ENCODE data around the gene RPGRIP1L.
"Not testable (repeated sequence)": the region's sequence is repeated elsewhere in the genome, so short reads cannot be mapped to it uniquely, and the experiment has no call there.

RPGRIP1L gene

DNA sequence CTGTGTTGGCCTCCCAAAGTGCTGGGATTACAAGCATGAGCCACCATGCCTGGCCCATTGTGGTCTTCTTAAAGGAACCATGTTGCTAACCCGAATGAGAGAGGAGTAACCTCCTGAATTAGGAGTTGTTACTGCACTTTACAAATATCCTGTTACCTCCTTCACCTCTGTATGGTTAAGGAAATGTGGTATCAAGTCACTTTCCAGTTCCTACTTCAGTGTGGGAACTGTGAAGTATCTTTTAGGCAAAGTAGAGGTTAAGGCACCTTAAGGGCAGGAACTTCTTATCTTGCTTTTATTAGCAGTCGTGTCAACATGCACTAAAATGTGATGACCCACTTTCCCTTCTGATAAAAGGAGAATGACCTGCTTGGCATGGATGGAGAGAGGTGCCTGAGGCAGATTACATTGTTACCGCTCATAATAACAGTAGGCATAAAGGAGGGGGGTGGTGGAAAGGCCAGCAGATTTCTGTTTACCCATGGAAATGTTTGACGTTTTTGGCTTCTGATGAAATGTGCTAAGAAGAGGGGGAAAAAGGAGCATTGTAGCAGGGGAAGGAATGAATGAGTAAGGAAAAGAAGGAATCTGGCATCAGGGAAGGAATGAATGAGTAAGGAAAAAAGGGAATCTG lies 28.8 kb upstream of the RPGRIP1L start:
- peak in 1 of 2 experiments; percentile 39 for DNase-seq (ENCODE audit: low spot score in 2 of 2)
- Histone ChIP-seq H3K36me3 (replicated peaks) (no peaks in the 10 kb centered on the region), H3K9me3 (no peaks in the 10 kb centered on the region), H3K27me3 (ENCODE audit: low read depth) (no peaks in the 10 kb centered on the region), H3K4me1 (peaks cover 5% of the 10 kb centered on the region), H3K4me3 (no peak overlapping the region)
- in situ Hi-C loops (cut with MboI; ENCODE audit: low sequenced_read_pairs): no loop called here

DNA sequence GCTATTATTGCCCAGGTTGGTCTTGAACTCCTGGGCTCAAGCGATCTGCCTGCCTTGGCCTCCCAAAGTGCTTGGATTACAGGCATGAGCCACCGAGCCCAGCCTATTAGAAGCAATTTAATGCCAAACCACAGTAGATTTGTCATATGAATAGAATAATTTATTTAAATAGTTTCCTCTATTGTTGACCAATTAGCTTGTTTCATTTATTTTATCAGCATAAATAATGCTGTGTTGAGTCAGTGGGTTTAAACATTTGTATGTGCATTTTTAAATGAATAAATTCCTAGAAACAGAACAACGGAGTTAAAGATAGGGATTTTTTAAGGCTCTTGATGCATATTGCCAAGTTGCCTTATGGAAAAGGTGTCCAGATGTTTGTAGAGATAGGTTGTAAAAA lies 27.0 kb upstream of the RPGRIP1L start:
- Histone ChIP-seq H3K27me3 (ENCODE audit: low read depth) (no peaks in the 10 kb centered on the region), H3K4me1 (peaks cover 15% of the 10 kb centered on the region), H3K4me3 (no peak overlapping the region), H3K36me3 (replicated peaks) (no peaks in the 10 kb centered on the region), H3K9me3 (no peaks in the 10 kb centered on the region)
- no peak for DNase-seq (ENCODE audit: low spot score in 2 of 2)
- in situ Hi-C loops (cut with MboI; ENCODE audit: low sequenced_read_pairs): no loop called here

DNA sequence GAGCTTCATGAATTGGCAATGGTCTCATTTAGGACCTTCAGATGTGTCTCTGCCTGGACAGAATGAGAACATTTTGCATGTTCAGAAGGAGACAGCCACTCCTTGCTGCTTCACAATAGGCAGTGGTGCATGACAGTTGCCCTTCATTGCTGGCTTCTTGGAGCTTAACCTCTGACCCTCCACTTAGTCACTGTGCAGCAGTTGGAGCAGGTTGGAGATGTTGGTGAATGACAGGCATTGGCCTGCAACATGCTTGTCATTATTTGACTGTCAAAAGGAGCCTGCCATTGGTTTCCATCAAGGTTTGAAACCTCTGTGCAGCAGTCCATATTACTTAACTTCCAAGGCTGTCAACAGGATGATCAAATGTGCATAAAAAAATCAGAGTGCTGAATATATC lies 23.0 kb upstream of the RPGRIP1L start:
- Histone ChIP-seq H3K4me1 (peaks cover 21% of the 10 kb centered on the region), H3K36me3 (replicated peaks) (no peaks in the 10 kb centered on the region), H3K9me3 (no peaks in the 10 kb centered on the region; the same call in 1 of the 2 replicates), H3K4me3 (no peak overlapping the region), H3K27me3 (ENCODE audit: low read depth) (no peaks in the 10 kb centered on the region)
- in situ Hi-C loops (cut with MboI; ENCODE audit: low sequenced_read_pairs): no loop called here
- DNase-seq (ENCODE audit: low spot score in 2 of 2): peak in 1 of 2 experiments; percentile 45

DNA sequence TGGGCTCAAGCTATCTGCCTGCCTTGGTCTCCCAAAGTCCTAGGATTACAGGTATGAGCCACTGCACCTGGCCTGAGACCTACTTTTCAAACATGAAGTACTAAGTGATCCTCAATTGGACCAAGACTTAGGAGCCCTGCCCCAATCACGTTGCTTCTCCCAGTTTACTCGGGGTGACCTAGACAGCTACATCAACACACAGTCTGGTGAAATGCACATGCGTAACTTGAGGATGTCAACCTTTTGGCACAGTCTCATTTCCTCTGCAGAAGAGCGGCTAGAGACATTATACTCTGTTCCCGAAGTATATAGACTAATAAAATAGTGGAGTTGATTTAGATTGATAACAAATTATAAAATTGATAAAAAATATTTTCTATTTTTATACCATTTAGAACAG lies 17.4 kb upstream of the RPGRIP1L start:
- Histone ChIP-seq H3K4me3 (no peak overlapping the region), H3K9me3 (no peaks in the 10 kb centered on the region; the same call in 1 of the 2 replicates), H3K4me1 (peaks cover 14% of the 10 kb centered on the region), H3K27me3 (ENCODE audit: low read depth) (no peaks in the 10 kb centered on the region), H3K36me3 (replicated peaks) (no peaks in the 10 kb centered on the region)
- no peak for DNase-seq (ENCODE audit: low spot score in 2 of 2)
- in situ Hi-C loops (cut with MboI; ENCODE audit: low sequenced_read_pairs): no loop called here

DNA sequence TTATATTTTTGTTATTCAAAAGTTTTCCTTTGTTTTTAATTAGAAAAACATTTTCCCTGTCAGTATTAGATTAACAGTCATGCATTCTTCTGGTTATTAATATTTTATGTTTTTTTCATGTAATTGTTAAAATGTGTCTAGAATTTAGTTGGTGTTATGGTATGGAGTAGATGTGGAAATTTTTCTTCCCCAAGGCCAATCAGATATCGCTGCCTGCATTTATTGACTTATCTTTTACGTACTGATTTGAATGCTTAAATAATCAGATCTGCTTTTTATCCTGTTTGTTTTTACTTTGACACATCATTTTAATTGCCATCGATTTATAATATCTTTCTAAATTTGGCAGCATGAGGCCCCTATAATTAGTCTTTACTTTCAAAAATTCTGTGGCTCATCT lies 13.9 kb upstream of the RPGRIP1L start:
- Histone ChIP-seq H3K4me3 (no peak overlapping the region), H3K36me3 (replicated peaks) (no peaks in the 10 kb centered on the region), H3K27me3 (ENCODE audit: low read depth) (no peaks in the 10 kb centered on the region), H3K9me3 (no peaks in the 10 kb centered on the region), H3K4me1 (peaks cover 25% of the 10 kb centered on the region)
- in situ Hi-C loops (cut with MboI; ENCODE audit: low sequenced_read_pairs): no loop called here
- DNase-seq (ENCODE audit: low spot score in 2 of 2): no peak

DNA sequence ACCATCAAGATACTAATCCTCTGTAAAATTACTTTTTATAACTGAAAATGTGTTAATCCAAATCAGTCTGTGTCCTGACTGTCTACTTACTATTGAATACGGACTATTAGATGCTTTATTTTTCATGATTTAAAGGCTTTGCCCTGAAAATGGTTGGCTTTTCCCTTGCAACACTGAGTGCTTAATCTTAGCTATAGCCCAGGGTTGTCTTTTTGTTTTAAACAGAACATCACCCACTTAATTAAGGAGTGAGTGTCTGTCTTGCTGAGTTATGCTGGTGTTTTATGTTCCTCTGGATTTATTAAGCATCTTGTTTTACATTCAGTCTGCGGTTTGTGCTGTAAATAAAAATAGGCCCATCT lies 11.3 kb upstream of the RPGRIP1L start:
- Histone ChIP-seq H3K4me1 (peaks cover 25% of the 10 kb centered on the region), H3K4me3 (no peak overlapping the region), H3K27me3 (ENCODE audit: low read depth) (no peaks in the 10 kb centered on the region), H3K9me3 (no peaks in the 10 kb centered on the region), H3K36me3 (replicated peaks) (no peaks in the 10 kb centered on the region)
- DNase-seq (ENCODE audit: low spot score in 2 of 2): no peak
- in situ Hi-C loops (cut with MboI; ENCODE audit: low sequenced_read_pairs): no loop called here

DNA sequence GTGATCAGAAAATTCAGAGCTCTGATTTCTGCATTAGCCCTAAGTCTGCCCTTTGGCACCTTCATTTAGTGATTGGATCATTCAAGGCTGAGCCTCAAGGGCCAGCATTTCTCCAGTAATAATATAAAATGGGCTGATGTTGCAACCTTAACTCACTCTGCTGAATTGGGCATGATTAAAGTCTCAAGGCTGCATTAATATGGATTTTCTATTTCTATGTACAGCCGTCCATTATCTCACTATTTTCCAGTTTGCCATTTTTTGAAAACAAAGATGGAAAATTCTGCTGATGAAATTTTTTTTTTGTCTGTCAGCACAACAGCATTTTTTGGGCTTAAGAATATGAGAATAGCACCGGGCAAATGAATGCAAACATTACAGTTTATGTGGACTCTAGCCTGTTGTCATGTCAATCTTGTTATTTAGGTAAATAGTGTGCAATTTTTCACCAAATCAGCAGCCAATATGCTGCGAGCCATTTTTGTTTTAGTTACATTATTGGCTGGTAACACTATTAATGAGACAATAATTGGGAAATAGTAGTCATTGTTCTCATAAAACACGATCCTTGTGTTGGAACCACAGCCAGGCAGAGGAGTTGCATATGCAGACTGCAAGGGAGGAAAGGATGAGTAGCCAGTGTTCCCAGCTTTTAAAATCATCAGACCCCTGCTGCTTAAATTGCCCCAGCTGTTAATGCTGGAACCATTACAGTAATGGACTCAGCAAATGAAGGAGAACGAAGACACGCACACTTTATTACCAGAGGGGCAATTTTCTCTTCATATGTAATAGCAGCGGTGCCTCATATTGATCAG lies 10.8 kb upstream of the RPGRIP1L start:
- no peaks in the 10 kb centered on the region for H3K9me3 ChIP-seq
- peaks cover 25% of the 10 kb centered on the region for H3K4me1 ChIP-seq
- peak; percentile 21 to 47 for DNase-seq (ENCODE audit: low spot score in 2 of 2)
- H3K4me3 ChIP-seq: no peak overlapping the region
- in situ Hi-C loops (cut with MboI; ENCODE audit: low sequenced_read_pairs): no loop called here
- no peaks in the 10 kb centered on the region for H3K27me3 ChIP-seq (ENCODE audit: low read depth)
- no peaks in the 10 kb centered on the region for H3K36me3 ChIP-seq (replicated peaks)

DNA sequence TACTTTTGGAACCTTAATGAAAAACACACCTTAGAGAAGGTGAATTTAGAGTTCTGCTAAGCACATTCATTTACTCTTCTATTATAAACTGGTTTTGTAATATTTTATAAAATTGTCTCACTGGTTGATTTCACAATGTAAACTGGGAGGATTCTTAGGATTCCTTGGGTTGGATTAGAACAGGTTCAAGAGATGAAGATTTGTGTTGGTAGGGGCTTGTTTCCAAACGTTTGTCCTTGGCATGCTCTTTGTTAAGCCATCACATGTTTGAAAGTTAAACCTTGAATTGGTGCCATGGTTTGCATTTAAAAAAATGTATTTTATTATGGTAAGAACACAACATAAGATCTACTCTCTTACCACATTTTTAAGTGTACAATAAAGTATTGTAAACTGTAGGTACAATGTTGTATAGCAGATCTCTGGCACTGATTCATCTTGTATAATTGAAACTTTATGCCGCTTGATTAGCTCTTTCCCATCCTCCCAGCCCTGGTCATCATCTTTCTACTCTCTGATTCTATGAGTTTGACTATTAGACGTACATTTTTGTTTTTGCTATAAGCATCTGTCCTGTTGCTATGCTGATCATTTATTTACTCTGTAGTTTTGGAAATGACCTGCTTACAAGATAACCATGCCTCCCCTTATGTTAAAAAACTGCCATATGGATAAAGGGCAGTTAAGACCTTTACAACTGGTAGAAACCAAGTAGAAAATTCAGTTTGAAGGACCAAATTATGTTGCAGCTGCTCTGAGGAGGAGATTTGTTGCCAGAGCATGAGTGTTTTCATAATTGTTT lies 9.9 kb upstream of the RPGRIP1L start:
- Histone ChIP-seq H3K4me3 (no peak overlapping the region), H3K36me3 (replicated peaks) (no peaks in the 10 kb centered on the region), H3K9me3 (no peaks in the 10 kb centered on the region), H3K27me3 (ENCODE audit: low read depth) (no peaks in the 10 kb centered on the region), H3K4me1 (peaks cover 25% of the 10 kb centered on the region)
- in situ Hi-C loops (cut with MboI; ENCODE audit: low sequenced_read_pairs): no loop called here
- no peak for DNase-seq (ENCODE audit: low spot score in 2 of 2)

DNA sequence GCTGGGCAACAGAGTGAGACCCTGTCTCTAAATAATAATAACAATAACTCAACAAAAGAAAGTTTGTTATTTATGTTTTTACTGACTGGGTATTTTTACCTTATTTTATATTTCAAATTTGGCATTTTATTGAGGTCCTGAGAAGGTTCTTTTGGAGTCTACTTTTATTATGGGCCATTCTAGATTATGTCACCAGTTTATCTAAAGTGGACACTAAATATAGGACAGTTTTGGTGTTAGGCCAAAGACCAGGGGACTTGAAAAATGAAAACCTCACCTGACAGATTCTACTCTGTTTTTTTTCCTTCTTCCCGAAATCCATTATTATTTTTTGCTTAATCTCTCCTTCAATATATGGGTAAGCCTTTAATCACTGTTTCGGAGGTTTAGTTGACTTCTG lies 8.4 kb upstream of the RPGRIP1L start:
- in situ Hi-C loops (cut with MboI; ENCODE audit: low sequenced_read_pairs): no loop called here

DNA sequence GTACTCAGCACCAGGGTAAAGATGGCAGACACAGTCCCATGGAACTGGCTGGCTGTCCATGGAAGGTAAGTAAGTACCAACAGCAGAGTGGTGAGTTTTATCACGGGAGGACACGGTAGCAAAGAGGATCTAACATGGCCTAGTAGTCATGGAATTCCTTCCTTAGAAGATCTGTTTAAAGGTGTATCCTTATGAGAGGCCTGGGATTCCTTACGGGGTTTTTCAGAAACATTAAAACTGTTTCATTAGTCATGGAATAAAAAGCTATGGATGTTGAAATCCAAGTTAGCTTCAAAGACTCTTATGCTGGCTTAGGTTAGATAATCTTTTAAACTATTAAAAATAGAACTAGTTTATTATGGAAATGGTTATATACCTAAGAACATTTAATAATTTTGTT lies 7.7 kb upstream of the RPGRIP1L start:
- no peak for DNase-seq (ENCODE audit: low spot score in 2 of 2)
- Histone ChIP-seq H3K9me3 (no peaks in the 10 kb centered on the region), H3K36me3 (replicated peaks) (no peaks in the 10 kb centered on the region), H3K27me3 (ENCODE audit: low read depth) (no peaks in the 10 kb centered on the region), H3K4me1 (peaks cover 28% of the 10 kb centered on the region), H3K4me3 (no peak overlapping the region)
- in situ Hi-C loops (cut with MboI; ENCODE audit: low sequenced_read_pairs): no loop called here

More for the DNA sequence above, 8.4 kb upstream of the RPGRIP1L start:
- peaks cover 28% of the 10 kb centered on the region for H3K4me1 ChIP-seq
- no peaks in the 10 kb centered on the region for H3K36me3 ChIP-seq (replicated peaks)
- H3K27me3 ChIP-seq (ENCODE audit: low read depth): no peaks in the 10 kb centered on the region
- H3K9me3 ChIP-seq: no peaks in the 10 kb centered on the region
- H3K4me3 ChIP-seq: no peak overlapping the region
- no peak for DNase-seq (ENCODE audit: low spot score in 2 of 2)

DNA sequence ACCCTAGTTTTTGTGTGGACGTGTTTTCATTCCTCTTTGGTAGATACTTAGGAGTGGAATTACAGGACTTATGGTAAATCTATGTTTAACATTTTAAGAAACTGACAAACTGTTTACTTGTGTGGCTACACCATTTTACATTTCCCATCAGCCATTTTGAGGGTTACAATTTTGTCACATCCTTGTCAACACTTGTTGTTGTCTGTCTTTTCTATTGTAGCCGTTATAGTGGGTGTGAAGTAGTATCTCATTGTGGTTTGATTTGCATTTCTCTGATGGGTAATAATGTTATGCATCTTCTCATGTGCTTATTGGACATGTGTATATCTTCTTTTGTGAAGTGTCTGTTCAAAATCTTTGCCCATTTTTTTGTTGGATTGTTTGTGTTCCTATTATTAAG lies 4.8 kb upstream of the RPGRIP1L start:
- Histone ChIP-seq H3K27me3 (ENCODE audit: low read depth) (no peaks in the 10 kb centered on the region), H3K4me3 (no peak overlapping the region), H3K4me1 (peaks cover 12% of the 10 kb centered on the region), H3K36me3 (replicated peaks) (no peaks in the 10 kb centered on the region), H3K9me3 (no peaks in the 10 kb centered on the region)
- in situ Hi-C loops (cut with MboI; ENCODE audit: low sequenced_read_pairs): no loop called here
- DNase-seq (ENCODE audit: low spot score in 2 of 2): no peak

DNA sequence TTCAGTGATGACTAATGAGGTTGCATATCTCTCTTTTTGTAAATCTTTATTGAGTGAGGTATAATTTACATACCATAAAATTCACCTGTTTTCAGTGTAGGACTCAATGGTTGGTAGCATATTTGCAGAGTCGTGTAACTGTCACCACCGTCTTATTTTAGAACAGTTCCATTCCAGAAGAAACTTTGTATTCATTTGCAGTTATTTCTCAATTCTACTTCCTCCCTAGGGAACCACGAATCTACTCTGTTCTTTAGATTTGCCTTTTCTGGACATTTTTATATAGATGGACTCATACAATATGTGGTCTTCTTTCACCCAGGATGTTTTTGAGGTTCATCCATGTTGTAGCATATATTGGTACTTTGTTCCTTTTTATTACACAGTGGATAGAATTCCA lies 4.0 kb upstream of the RPGRIP1L start:
- Histone ChIP-seq H3K9me3 (no peaks in the 10 kb centered on the region), H3K27me3 (ENCODE audit: low read depth) (no peaks in the 10 kb centered on the region), H3K4me3 (no peak overlapping the region), H3K36me3 (replicated peaks) (no peaks in the 10 kb centered on the region), H3K4me1 (peaks cover 12% of the 10 kb centered on the region)
- DNase-seq (ENCODE audit: low spot score in 2 of 2): no peak
- in situ Hi-C loops (cut with MboI; ENCODE audit: low sequenced_read_pairs): no loop called here

DNA sequence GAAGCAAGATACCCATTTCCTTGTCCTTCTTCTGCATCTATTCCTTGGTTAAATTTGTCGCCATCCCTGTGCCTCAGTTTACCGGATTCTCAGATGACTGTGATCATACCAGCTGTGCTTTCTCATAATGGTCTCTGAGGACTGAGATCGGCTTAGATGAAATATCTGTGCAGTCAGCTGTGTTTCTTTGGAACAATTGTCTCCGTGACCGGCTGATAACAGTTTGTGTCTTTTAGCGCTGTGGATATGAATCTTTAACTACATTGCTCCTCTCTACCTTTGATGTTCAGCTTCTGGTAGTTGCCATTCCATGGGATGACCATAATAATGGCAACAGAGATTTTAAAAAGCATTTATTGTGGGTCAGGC lies 770 bp upstream of the RPGRIP1L start:
- no peak for DNase-seq (ENCODE audit: low spot score in 2 of 2)
- H3K36me3 ChIP-seq (replicated peaks): peaks cover 4% of the 10 kb centered on the region; the same call in 1 of the 2 replicates
- no peaks in the 10 kb centered on the region for H3K9me3 ChIP-seq
- H3K4me1 ChIP-seq: peaks cover 12% of the 10 kb centered on the region
- in situ Hi-C loops (cut with MboI; ENCODE audit: low sequenced_read_pairs): no loop called here
- H3K27me3 ChIP-seq (ENCODE audit: low read depth): no peaks in the 10 kb centered on the region
- peak overlapping the region; percentile 60 for H3K4me3 ChIP-seq

DNA sequence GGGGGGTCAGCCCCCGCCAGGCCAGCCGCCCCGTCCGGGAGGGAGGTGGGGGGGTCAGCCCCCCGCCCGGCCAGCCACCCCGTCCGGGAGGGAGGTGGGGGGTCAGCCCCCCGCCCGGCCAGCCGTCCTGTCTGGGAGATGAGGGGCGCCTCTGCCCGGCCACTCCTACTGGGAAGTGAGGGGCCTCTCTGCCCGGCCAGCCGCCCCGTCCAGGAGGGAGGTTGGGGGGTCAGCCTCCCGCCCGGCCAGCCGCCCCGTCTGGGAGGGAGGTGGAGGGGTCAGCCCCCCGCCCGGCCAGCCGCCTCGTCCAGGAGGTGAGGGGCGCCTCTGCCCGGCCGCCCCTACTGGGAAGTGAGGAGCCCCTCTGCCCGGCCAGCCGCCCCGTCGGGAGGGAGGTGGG lies 5.4 kb downstream of the RPGRIP1L start:
- H3K9me3 ChIP-seq; DNase-seq (ENCODE audit: low spot score in 2 of 2); H3K27me3 ChIP-seq (ENCODE audit: low read depth); H3K4me1 ChIP-seq; H3K4me3 ChIP-seq; in situ Hi-C loops (cut with MboI; ENCODE audit: low sequenced_read_pairs): not testable (repeated sequence)
- peaks cover 11% of the 10 kb centered on the region; the same call in 1 of the 2 replicates for H3K36me3 ChIP-seq (replicated peaks)

Data from HAP-1 (cell line).